Activated CD4-positive, alpha-beta T cell treated with anti-CD3 and anti-CD28 coated beads, Interleukin-2, amount 50 U/mL, for 1 hour (primary cell): Measurements from ENCODE around the gene PSMC6.

Source experiments
- DNase-seq: peaks from one replicate; pipeline ENCODE4 v3.0.0-alpha.2; 2020

Gene PSMC6

GRCh38 chr14:52706724-52707706 lies at the start of gene PSMC6:
TSS of gene PSMC6 (plus strand) at chr14:52707200. CDS start at chr14:52707220, 20 bp downstream.
- DNase-seq: peak; percentile 95

- no peak for DNase-seq
Measured at GRCh38 chr14:52660325-52660724, 46.7 kb upstream of the PSMC6 start.

GRCh38 chr14:52660832-52661231 lies 46.2 kb upstream of the PSMC6 start:
- DNase-seq: no peak

GRCh38 chr14:52661314-52661713 lies 45.7 kb upstream of the PSMC6 start:
- DNase-seq: no peak

GRCh38 chr14:52663850-52664249 lies 43.1 kb upstream of the PSMC6 start:
- no peak for DNase-seq

GRCh38 chr14:52678591-52678990 lies 28.4 kb upstream of the PSMC6 start:
- no peak for DNase-seq

- no peak for DNase-seq
Measured at GRCh38 chr14:52683985-52684520, 22.9 kb upstream of the PSMC6 start.

GRCh38 chr14:52686176-52686575 lies 20.8 kb upstream of the PSMC6 start:
- DNase-seq: no peak

GRCh38 chr14:52690983-52691760 lies 15.8 kb upstream of the PSMC6 start:
- no peak for DNase-seq

GRCh38 chr14:52692248-52692962 lies 14.6 kb upstream of the PSMC6 start:
- no peak for DNase-seq

GRCh38 chr14:52693036-52693435 lies 14.0 kb upstream of the PSMC6 start:
- no peak for DNase-seq

GRCh38 chr14:52693532-52693931 lies 13.5 kb upstream of the PSMC6 start:
- no peak for DNase-seq

- DNase-seq: peak; percentile 49
Measured at GRCh38 chr14:52694761-52695480, 12.1 kb upstream of the PSMC6 start.

- peak; percentile 52 for DNase-seq
Measured at GRCh38 chr14:52695481-52696091, 11.4 kb upstream of the PSMC6 start, which contains the start of gene ERO1A. TSS of gene ERO1A (minus strand) at chr14:52695558. CDS start at chr14:52695481, 77 bp downstream.

- DNase-seq: no peak
Measured at GRCh38 chr14:52700701-52701172, 6.3 kb upstream of the PSMC6 start.

GRCh38 chr14:52701223-52701622 lies 5.8 kb upstream of the PSMC6 start:
- DNase-seq: no peak

GRCh38 chr14:52703225-52703624 lies 3.8 kb upstream of the PSMC6 start:
- no peak for DNase-seq

- DNase-seq: no peak
Measured at GRCh38 chr14:52703664-52704063, 3.3 kb upstream of the PSMC6 start.

GRCh38 chr14:52706286-52706685 lies 714 bp upstream of the PSMC6 start:
- peak; percentile 15 for DNase-seq

GRCh38 chr14:52711666-52712065 lies 4.7 kb downstream of the PSMC6 start:
- DNase-seq: no peak

- DNase-seq: no peak
Measured at GRCh38 chr14:52716155-52716554, 9.2 kb downstream of the PSMC6 start.
